Tibial nerve (tissue), 3 donors: Measurements from ENCODE around the gene HOXA5.

ENCODE experiments used
- CTCF ChIP-seq, 5 experiments: fragments of 200-600 bp in 3 of 5; fragments of 450-650 bp in 2 of 5; sonication (generic) in 3 of 5; IDR thresholded peaks; one replicate each; pipeline ENCODE4 v1.5.1; 2016 to 2019; ENCODE audit warnings: antibody characterized with exemption in 5 of 5, mild to moderate bottlenecking in 3 of 5, moderate library complexity in 2 of 5
- POLR2A ChIP-seq, 2 donors: fragments of 450-650 bp; IDR thresholded peaks; one replicate each; pipeline ENCODE4 v1.6.1; 2017; ENCODE audit warnings: antibody characterized with exemption in 2 of 2, mild to moderate bottlenecking in 2 of 2, moderate library complexity in 2 of 2

- TF ChIP-seq CTCF (IDR thresholded peaks at IDR 0.05) (no peak), POLR2A (IDR thresholded peaks at IDR 0.05) (no peak)
Measured at GRCh38 chr7:27174874-27175625, 31.6 kb upstream of the HOXA5 start.
